RWPE1 (cell line): ENCODE measurements around the gene PRADC1.

Source experiments
- CTCF ChIA-PET: fragments of 350-600 bp; sonication (Branson Sonifier 250); formaldehyde crosslinking; extraction: SDS; loops from one replicate; lab custom pipeline; 2021; lab: Yijun Ruan, JAX
- POLR2A ChIA-PET: fragments of 400-600 bp; formaldehyde crosslinking; extraction: SDS; loops from one replicate; lab custom pipeline; 2020; ENCODE audit warnings: antibody characterized with exemption; ENCODE audit not compliant: low non-redundant PET; lab: Yijun Ruan, JAX
- DNase-seq: peaks from one replicate; pipeline ENCODE4 v3.0.0; 2012; ENCODE audit warnings: low spot score
- H3K27ac ChIP-seq: fragments of 450-650 bp; 2 replicates; pipeline ENCODE4 v1.5.1; 2017
- CTCF ChIP-seq: fragments of 450-650 bp; conservative IDR thresholded peaks from 2 replicates; pipeline ENCODE4 v1.5.1; 2017; ENCODE audit warnings: low read depth, mild to moderate bottlenecking

PRADC1 gene

GRCh38 chr2:73223821-73224220, 9.2 kb downstream of the PRADC1 start:
- no peak overlapping the region for H3K27ac ChIP-seq
- no peak for DNase-seq
- ChIA-PET CTCF (interaction anchor here (1.1 kb wide), 1 partner anchor 12 kb away, joined by 7 read pairs; no protein-coding TSS in a partner anchor), POLR2A (no interaction called here)
- no peak for TF ChIP-seq CTCF

GRCh38 chr2:73218298-73218697, 14.7 kb downstream of the PRADC1 start:
- POLR2A ChIA-PET: no interaction called here
- no peak overlapping the region for H3K27ac ChIP-seq
- CTCF ChIA-PET: interaction anchor here (0.8 kb wide), 2 partner anchors 28 to 42 kb away, joined by 3 read pairs; no protein-coding TSS in a partner anchor
- DNase-seq: peak; percentile 31
- TF ChIP-seq CTCF: no peak

GRCh38 chr2:73217826-73218225, 15.2 kb downstream of the PRADC1 start:
- no peak for TF ChIP-seq CTCF
- DNase-seq: no peak
- H3K27ac ChIP-seq: no peak overlapping the region
- CTCF ChIA-PET: interaction anchor here (0.8 kb wide), 1 partner anchor 43 kb away, joined by 3 read pairs; no protein-coding TSS in a partner anchor
- POLR2A ChIA-PET: no interaction called here

DNA sequence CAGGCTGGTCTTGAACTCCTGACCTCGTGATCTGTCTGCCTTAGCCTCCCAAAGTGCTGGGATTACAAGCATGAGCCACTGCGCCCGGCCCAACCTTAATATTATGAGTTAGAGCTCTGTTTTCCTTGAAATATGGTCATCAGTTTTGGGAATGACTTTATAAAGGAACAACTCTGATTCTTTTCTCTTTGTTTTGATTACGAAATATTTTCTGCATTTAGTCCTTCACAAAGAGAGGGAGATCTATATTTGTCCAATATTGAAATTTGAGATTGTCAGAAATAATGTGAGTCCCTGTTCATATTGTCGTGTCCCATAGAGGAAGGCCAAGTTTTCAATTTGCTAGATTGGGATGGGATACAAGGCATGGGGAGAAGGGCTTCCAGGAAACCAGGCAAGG, 15.9 kb downstream of the PRADC1 start:
- CTCF ChIA-PET: no interaction called here
- no peak for TF ChIP-seq CTCF
- POLR2A ChIA-PET: no interaction called here
- DNase-seq: no peak
- no peak overlapping the region for H3K27ac ChIP-seq

DNA sequence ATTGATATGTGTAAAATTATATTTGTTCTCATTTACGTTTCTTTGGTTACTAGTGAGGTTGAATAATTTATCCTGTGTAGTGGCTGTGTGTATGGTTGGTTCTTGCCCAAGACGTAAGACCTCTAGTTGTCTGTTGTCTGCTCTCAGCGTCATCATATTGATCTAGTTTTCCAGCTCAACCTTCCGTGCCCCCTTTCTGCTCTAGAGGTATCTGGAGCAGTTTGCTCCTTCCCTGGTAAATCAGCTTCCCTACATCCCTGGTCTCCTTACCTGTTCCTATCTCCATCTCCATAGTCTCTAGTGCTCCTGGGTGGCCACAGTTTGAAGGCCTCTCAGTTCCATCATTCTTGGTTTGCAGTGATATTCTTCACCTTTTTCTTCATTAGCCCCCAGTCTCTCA, 17.8 kb downstream of the PRADC1 start:
- CTCF ChIA-PET: no interaction called here
- POLR2A ChIA-PET: no interaction called here
- no peak for TF ChIP-seq CTCF
- H3K27ac ChIP-seq: no peak overlapping the region
- no peak for DNase-seq

GRCh38 chr2:73214120-73215035, 18.7 kb downstream of the PRADC1 start, which contains the start of gene SMYD5:
Gene SMYD5, plus strand, starts transcription at chr2:73214245. Its CDS starts 22 bp downstream, at chr2:73214267.
- peak within 1 kb of the TSS; percentile 70 for H3K27ac ChIP-seq
- CTCF ChIA-PET: interaction anchor here (0.5 kb wide), 1 partner anchor 1871 kb away, joined by 3 read pairs; no protein-coding TSS in a partner anchor
- no peak for TF ChIP-seq CTCF
- peak; percentile 88 for DNase-seq
- POLR2A ChIA-PET: no interaction called here
